ENCODE measurements around the gene PHF2.

Gene PHF2

GRCh38 chr9:93636667-93637066, 60.3 kb downstream of the PHF2 start:
- no peak for TF ChIP-seq CTCF (tag by site-specific recombination; IDR thresholded peaks at IDR 0.05)
- TF ChIP-seq ZNF146 (tag by site-specific recombination; IDR thresholded peaks at IDR 0.05): no peak
- TF ChIP-seq ZNF114 (tag by site-specific recombination; IDR thresholded peaks at IDR 0.05): no peak
- no peak for TF ChIP-seq WT1 (tag by site-specific recombination; IDR thresholded peaks at IDR 0.05)
- H3K9me3 ChIP-seq (ENCODE audit: control insufficient read depth, insufficient read depth, low read depth, low read length): no peaks in the 10 kb centered on the region
- ChIA-PET CTCF (no interaction called here), POLR2A (no interaction called here)
- H3K4me1 ChIP-seq (ENCODE audit: control insufficient read depth, insufficient read depth, low read length): peaks cover 5% of the 10 kb centered on the region; the same call in 1 of the 2 replicates
- H3K36me3 ChIP-seq (ENCODE audit: control insufficient read depth in 2 of 2, insufficient read depth in 1 of 2, low read length in 2 of 2): peaks cover 0 to 59% of the 10 kb centered on the region in 2 experiments; a peak in 1 of 3 replicates
- no peak overlapping the region for H3K27ac ChIP-seq (ENCODE audit: extremely low read depth, low read depth, low read length)
- no peak overlapping the region for H3K4me3 ChIP-seq (ENCODE audit: low read depth, low read length)

- peaks cover 0 to 50% of the 10 kb centered on the region in 2 experiments; a peak in 1 of 3 replicates for H3K36me3 ChIP-seq (ENCODE audit: control insufficient read depth in 2 of 2, insufficient read depth in 1 of 2, low read length in 2 of 2)
- H3K9me3 ChIP-seq (ENCODE audit: control insufficient read depth, insufficient read depth, low read depth, low read length): no peaks in the 10 kb centered on the region
- H3K4me3 ChIP-seq (ENCODE audit: low read depth, low read length): no peak overlapping the region
- TF ChIP-seq OSR2 (tag by site-specific recombination; IDR thresholded peaks at IDR 0.05): no peak
- TF ChIP-seq SETDB1 (IDR thresholded peaks at IDR 0.05; ENCODE audit: insufficient read length, low read length): peak; percentile 26
- no peak overlapping the region for H3K27ac ChIP-seq (ENCODE audit: extremely low read depth, low read depth, low read length)
- ChIA-PET CTCF (interaction anchor here (0.6 kb wide), 1 partner anchor 20 kb away, joined by 4 read pairs; no protein-coding TSS in a partner anchor), POLR2A (no interaction called here)
- peaks cover 5% of the 10 kb centered on the region; the same call in 1 of the 2 replicates for H3K4me1 ChIP-seq (ENCODE audit: control insufficient read depth, insufficient read depth, low read length)
Measured at GRCh38 chr9:93637886-93638285, 61.5 kb downstream of the PHF2 start.

- Histone ChIP-seq H3K4me1 (ENCODE audit: control insufficient read depth, insufficient read depth, low read length) (peaks cover 5% of the 10 kb centered on the region; the same call in 1 of the 2 replicates), H3K36me3 (ENCODE audit: control insufficient read depth in 2 of 2, insufficient read depth in 1 of 2, low read length in 2 of 2) (peaks cover 0 to 44% of the 10 kb centered on the region in 2 experiments; a peak in 1 of 3 replicates), H3K9me3 (ENCODE audit: control insufficient read depth, insufficient read depth, low read depth, low read length) (no peaks in the 10 kb centered on the region), H3K4me3 (ENCODE audit: low read depth, low read length) (no peak overlapping the region), H3K27ac (ENCODE audit: extremely low read depth, low read depth, low read length) (no peak overlapping the region)
- ChIA-PET CTCF (interaction anchor here (0.9 to 1.4 kb wide), 2 partner anchors 42 to 74 kb away, joined by 3 to 4 read pairs; no protein-coding TSS in a partner anchor), POLR2A (no interaction called here)
- TF ChIP-seq OSR2 (tag by site-specific recombination; IDR thresholded peaks at IDR 0.05) (no peak), ZNF558 (tag by site-specific recombination; IDR thresholded peaks at IDR 0.05) (peak; percentile 95; the same call in 1 of the 2 replicates), PRDM1 (tag by site-specific recombination; IDR thresholded peaks at IDR 0.05) (no peak)
Measured at GRCh38 chr9:93640027-93640426, 63.6 kb downstream of the PHF2 start.

- Histone ChIP-seq H3K4me1 (ENCODE audit: control insufficient read depth, insufficient read depth, low read length) (peaks cover 5% of the 10 kb centered on the region; the same call in 1 of the 2 replicates), H3K36me3 (ENCODE audit: control insufficient read depth in 2 of 2, insufficient read depth in 1 of 2, low read length in 2 of 2) (peaks cover 0 to 39% of the 10 kb centered on the region in 2 experiments; a peak in 1 of 3 replicates), H3K4me3 (ENCODE audit: low read depth, low read length) (no peak overlapping the region), H3K27ac (ENCODE audit: extremely low read depth, low read depth, low read length) (no peak overlapping the region), H3K9me3 (ENCODE audit: control insufficient read depth, insufficient read depth, low read depth, low read length) (no peaks in the 10 kb centered on the region)
- ChIA-PET CTCF (no interaction called here), POLR2A (no interaction called here)
- no peak for TF ChIP-seq ZNF391 (tag by site-specific recombination; IDR thresholded peaks at IDR 0.05; ENCODE audit: borderline replicate concordance, low read depth)
- no peak for TF ChIP-seq PATZ1 (tag by site-specific recombination; IDR thresholded peaks at IDR 0.05)
- TF ChIP-seq ZNF341 (tag by site-specific recombination; IDR thresholded peaks at IDR 0.05; ENCODE audit: low read depth): no peak
- TF ChIP-seq ZNF335 (tag by site-specific recombination; conservative IDR thresholded peaks at IDR 0.05): no peak
- TF ChIP-seq ZNF629 (tag by site-specific recombination; IDR thresholded peaks at IDR 0.05): no peak
- no peak for TF ChIP-seq ZNF473 (tag by site-specific recombination; IDR thresholded peaks at IDR 0.05)
- TF ChIP-seq ZNF529 (tag by site-specific recombination; IDR thresholded peaks at IDR 0.05; ENCODE audit: insufficient replicate concordance): no peak
- TF ChIP-seq ZSCAN23 (tag by site-specific recombination; IDR thresholded peaks at IDR 0.05): no peak
- no peak for TF ChIP-seq SP3 (tag by site-specific recombination; IDR thresholded peaks at IDR 0.05)
- TF ChIP-seq TRIM28 (IDR thresholded peaks at IDR 0.05; ENCODE audit: borderline replicate concordance, low read length): no peak
- TF ChIP-seq ZNF514 (tag by site-specific recombination; IDR thresholded peaks at IDR 0.05): no peak
- TF ChIP-seq ZNF776 (tag by site-specific recombination; IDR thresholded peaks at IDR 0.05; ENCODE audit: borderline replicate concordance): no peak
Measured at GRCh38 chr9:93642961-93643360, 66.6 kb downstream of the PHF2 start.

All from HEK293 (cell line).